Liver (tissue), 9 donors: ENCODE results near the gene CXCR6. TPM values are rescaled to one million over a fixed set of nuclear protein-coding genes. Genes with fewer than 3 reads are reported as not detected.

Source experiments
- DNase-seq: peaks from one replicate; pipeline ENCODE4 v3.0.0-alpha.2; 2017; ENCODE audit warnings: low spot score
- H3K27ac ChIP-seq, 2 donors: one replicate each; pipeline ENCODE4 v1.7.0; 2013; ENCODE audit warnings: inconsistent platforms in 2 of 2, low read length in 2 of 2, control low read depth in 1 of 2, low read depth in 1 of 2, mild to moderate bottlenecking in 1 of 2
- H3K27me3 ChIP-seq, 4 donors: one replicate each; pipeline versions ENCODE4 v1.6.1 to v1.7.0; 2013; ENCODE audit warnings: low read length in 3 of 4, inconsistent platforms in 1 of 4, mild to moderate bottlenecking in 1 of 4, moderate library complexity in 1 of 4; ENCODE audit not compliant: control insufficient read depth in 4 of 4, insufficient read depth in 4 of 4
- H3K36me3 ChIP-seq, 4 donors: one replicate each; pipeline versions ENCODE4 v1.6.1 to v1.7.0; 2013; ENCODE audit warnings: low read length in 3 of 4, mild to moderate bottlenecking in 3 of 4, low read depth in 1 of 4, moderate library complexity in 1 of 4; ENCODE audit not compliant: control insufficient read depth in 4 of 4, insufficient read depth in 3 of 4
- H3K4me1 ChIP-seq, 4 donors: one replicate each; pipeline versions ENCODE4 v1.6.1 to v1.7.0; 2013; ENCODE audit warnings: low read length in 3 of 4, mild to moderate bottlenecking in 3 of 4, moderate library complexity in 1 of 4; ENCODE audit not compliant: control insufficient read depth in 4 of 4, insufficient read depth in 4 of 4
- H3K4me3 ChIP-seq, 3 donors: one replicate each; pipeline versions ENCODE4 v1.6.1 to v1.7.0; 2013; ENCODE audit warnings: low read length in 3 of 3, control low read depth in 1 of 3, low read depth in 1 of 3, mild to moderate bottlenecking in 1 of 3
- H3K9ac ChIP-seq, 2 donors: one replicate each; pipeline ENCODE4 v1.7.0; 2013; ENCODE audit warnings: low read length in 2 of 2, mild to moderate bottlenecking in 2 of 2, moderate library complexity in 2 of 2, control low read depth in 1 of 2, low read depth in 1 of 2
- H3K9me3 ChIP-seq, 4 donors: one replicate each; pipeline versions ENCODE4 v1.6.1 to v1.7.0; 2013; ENCODE audit warnings: low read length in 3 of 4; ENCODE audit not compliant: control insufficient read depth in 4 of 4
- EGR1 ChIP-seq, 2 donors: IDR thresholded peaks; 2 replicates each; pipeline ENCODE4 v1.6.1; 2016 to 2018; ENCODE audit warnings: antibody characterized with exemption in 2 of 2, low read depth in 2 of 2
- FOXA1 ChIP-seq: IDR thresholded peaks from 2 replicates; pipeline ENCODE4 v1.6.1; 2016; ENCODE audit warnings: antibody characterized with exemption
- FOXA2 ChIP-seq: IDR thresholded peaks from 2 replicates; pipeline ENCODE4 v1.6.1; 2016; ENCODE audit warnings: antibody characterized with exemption
- GABPA ChIP-seq, 2 donors: IDR thresholded peaks in 1 of 2; conservative IDR thresholded peaks in 1 of 2; 2 replicates each; pipeline ENCODE4 v1.6.1; 2016; ENCODE audit warnings: antibody characterized with exemption in 2 of 2, mild to moderate bottlenecking in 1 of 2, moderate library complexity in 1 of 2
- HNF4A ChIP-seq, 2 donors: conservative IDR thresholded peaks; 2 replicates each; pipeline ENCODE4 v1.6.1; 2016; ENCODE audit warnings: antibody characterized with exemption in 2 of 2, mild to moderate bottlenecking in 2 of 2
- HNF4G ChIP-seq: IDR thresholded peaks from 2 replicates; pipeline ENCODE4 v1.6.1; 2016; ENCODE audit warnings: antibody characterized with exemption
- JUND ChIP-seq, 2 donors: IDR thresholded peaks; 2 replicates each; pipeline ENCODE4 v1.6.1; 2016; ENCODE audit warnings: antibody characterized with exemption in 2 of 2
- NR2F2 ChIP-seq: IDR thresholded peaks from 2 replicates; pipeline ENCODE4 v1.6.1; 2016; ENCODE audit warnings: antibody characterized with exemption
- RAD21 ChIP-seq, 2 donors: IDR thresholded peaks; 2 replicates each; pipeline ENCODE4 v1.6.1; 2016; ENCODE audit warnings: antibody characterized with exemption in 2 of 2, mild to moderate bottlenecking in 2 of 2
- RXRA ChIP-seq, 2 donors: IDR thresholded peaks; 2 replicates each; pipeline ENCODE4 v1.6.1; 2017 to 2018; ENCODE audit warnings: antibody characterized with exemption in 2 of 2, mild to moderate bottlenecking in 1 of 2
- SP1 ChIP-seq: IDR thresholded peaks from 2 replicates; pipeline ENCODE4 v1.6.1; 2018; ENCODE audit warnings: antibody characterized with exemption, mild to moderate bottlenecking
- TAF1 ChIP-seq: conservative IDR thresholded peaks from 2 replicates; pipeline ENCODE4 v1.6.1; 2016; ENCODE audit warnings: antibody characterized with exemption, mild to moderate bottlenecking
- YY1 ChIP-seq: IDR thresholded peaks from 2 replicates; pipeline ENCODE4 v1.6.1; 2016; ENCODE audit warnings: antibody characterized with exemption, mild to moderate bottlenecking
- WGBS: extraction: QIAGEN DNeasy Blood & Tissue Kit; methylation state at CpG from one replicate; pipeline ENCODE4 v1.1.7; 2013; 5-methylcytosine and 5-hydroxymethylcytosine counted together
- polyA plus RNA-seq, 2 donors: library from polyadenylated mRNA; stranded (reverse) in 1 of 2; unstranded in 1 of 2; fragments of 200-250 nt in 1 of 2; fragments of >200 nt in 1 of 2; fragmentation: Nextera tagmentation in 1 of 2; extraction: Ambion mirVana in 1 of 2; gene quantifications; one replicate each; pipeline versions ENCODE4 v1.2.1 to v1.2.3, GENCODE V29; 2013 to 2015
- total RNA-seq, 2 donors: library from RNA; depleted of rRNA; stranded (reverse); fragments of >200 nt; gene quantifications; one replicate each; pipeline ENCODE4 v1.2.3, GENCODE V29; 2014
- TF ChIP-seq, protein P1 (sequence below): IDR thresholded peaks from 2 replicates; pipeline ENCODE4 v1.6.1; 2016; ENCODE audit warnings: antibody characterized with exemption
- TF ChIP-seq, protein P2 (sequence below): IDR thresholded peaks from 2 replicates; pipeline ENCODE4 v1.6.1; 2016; ENCODE audit warnings: antibody characterized with exemption
- TF ChIP-seq, protein P3 (sequence below): IDR thresholded peaks from 2 replicates; pipeline ENCODE4 v1.6.1; 2016; ENCODE audit warnings: antibody characterized with exemption
- TF ChIP-seq, protein P4 (sequence below): IDR thresholded peaks from 2 replicates; pipeline ENCODE4 v1.6.1; 2016; ENCODE audit warnings: antibody characterized with exemption, mild to moderate bottlenecking
- donor health status: healthy.
- donor health status: healthy.
- donor health status: healthy.
- donor health status: healthy.
- donor health status: healthy.

CXCR6 gene
- total and polyA plus RNA-seq, 4 donors, result 0.60 to 2.9 (median 0.96) TPM

DNA sequence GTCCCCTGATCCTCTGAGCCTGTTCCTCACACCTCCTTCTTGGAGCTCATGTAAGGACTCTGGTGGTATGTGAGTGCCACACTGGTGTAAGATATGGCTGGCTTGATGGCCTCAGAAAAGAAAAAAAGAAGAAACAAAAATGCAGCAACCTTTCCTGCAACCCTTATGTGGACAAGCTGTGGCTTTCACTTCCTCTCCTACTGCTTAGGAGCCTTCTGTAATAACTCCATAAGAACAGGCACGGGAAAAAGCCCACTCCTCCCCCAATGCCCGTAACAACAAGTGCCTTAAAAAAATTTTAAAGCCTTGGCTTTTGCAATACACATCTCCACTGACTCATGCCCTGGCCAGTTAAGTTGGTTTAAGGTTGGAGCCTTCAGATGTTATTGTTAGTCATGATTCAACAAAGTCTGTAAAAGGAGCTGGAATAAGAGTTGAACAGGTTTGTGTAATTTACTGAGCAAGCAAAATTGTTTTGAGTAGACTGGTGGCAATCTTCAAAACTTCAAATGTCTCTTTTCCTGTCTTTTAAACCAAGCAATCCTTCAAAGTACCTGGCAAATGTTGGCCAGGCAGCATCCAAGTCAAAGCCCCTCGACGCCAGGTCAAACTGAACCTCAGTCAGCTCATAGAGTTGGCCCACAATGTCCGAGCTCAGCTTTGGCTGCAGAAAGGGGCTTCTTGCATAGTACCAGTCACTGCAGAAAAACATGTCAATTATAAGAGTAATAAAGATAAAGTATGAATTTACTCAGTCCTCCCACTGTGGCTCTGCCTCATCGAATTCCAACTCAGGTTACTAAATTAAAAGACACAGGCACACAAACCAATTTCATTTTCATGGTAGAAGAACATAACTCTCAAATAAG lies 29.5 kb downstream of the CXCR6 start:
- no peaks in the 10 kb centered on the region for H3K27me3 ChIP-seq
- H3K36me3 ChIP-seq, result peaks cover 6 to 76% (median 39%) of the 10 kb centered on the region in 4 donors
- TF ChIP-seq GABPA (IDR thresholded peaks at IDR 0.05 in 1 of 2, conservative IDR thresholded peaks at IDR 0.05 in 1 of 2) (no peak), FOXA2 (no peak), JUND (IDR thresholded peaks at IDR 0.05) (no peak), SP1 (no peak), NR2F2 (no peak), HNF4A (conservative IDR thresholded peaks at IDR 0.05) (no peak), FOXA1 (no peak), HNF4G (no peak), EGR1 (IDR thresholded peaks at IDR 0.05; ENCODE audit: low read depth in 2 of 2) (no peak), YY1 (no peak), TAF1 (no peak)
- TF ChIP-seq, protein P1, sequence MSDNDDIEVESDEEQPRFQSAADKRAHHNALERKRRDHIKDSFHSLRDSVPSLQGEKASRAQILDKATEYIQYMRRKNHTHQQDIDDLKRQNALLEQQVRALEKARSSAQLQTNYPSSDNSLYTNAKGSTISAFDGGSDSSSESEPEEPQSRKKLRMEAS, result no peak
- TF ChIP-seq, protein P2, sequence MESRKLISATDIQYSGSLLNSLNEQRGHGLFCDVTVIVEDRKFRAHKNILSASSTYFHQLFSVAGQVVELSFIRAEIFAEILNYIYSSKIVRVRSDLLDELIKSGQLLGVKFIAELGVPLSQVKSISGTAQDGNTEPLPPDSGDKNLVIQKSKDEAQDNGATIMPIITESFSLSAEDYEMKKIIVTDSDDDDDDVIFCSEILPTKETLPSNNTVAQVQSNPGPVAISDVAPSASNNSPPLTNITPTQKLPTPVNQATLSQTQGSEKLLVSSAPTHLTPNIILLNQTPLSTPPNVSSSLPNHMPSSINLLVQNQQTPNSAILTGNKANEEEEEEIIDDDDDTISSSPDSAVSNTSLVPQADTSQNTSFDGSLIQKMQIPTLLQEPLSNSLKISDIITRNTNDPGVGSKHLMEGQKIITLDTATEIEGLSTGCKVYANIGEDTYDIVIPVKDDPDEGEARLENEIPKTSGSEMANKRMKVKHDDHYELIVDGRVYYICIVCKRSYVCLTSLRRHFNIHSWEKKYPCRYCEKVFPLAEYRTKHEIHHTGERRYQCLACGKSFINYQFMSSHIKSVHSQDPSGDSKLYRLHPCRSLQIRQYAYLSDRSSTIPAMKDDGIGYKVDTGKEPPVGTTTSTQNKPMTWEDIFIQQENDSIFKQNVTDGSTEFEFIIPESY, result no peak
- TF ChIP-seq, protein P3, sequence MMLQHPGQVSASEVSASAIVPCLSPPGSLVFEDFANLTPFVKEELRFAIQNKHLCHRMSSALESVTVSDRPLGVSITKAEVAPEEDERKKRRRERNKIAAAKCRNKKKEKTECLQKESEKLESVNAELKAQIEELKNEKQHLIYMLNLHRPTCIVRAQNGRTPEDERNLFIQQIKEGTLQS, result no peak
- TF ChIP-seq, protein P4, sequence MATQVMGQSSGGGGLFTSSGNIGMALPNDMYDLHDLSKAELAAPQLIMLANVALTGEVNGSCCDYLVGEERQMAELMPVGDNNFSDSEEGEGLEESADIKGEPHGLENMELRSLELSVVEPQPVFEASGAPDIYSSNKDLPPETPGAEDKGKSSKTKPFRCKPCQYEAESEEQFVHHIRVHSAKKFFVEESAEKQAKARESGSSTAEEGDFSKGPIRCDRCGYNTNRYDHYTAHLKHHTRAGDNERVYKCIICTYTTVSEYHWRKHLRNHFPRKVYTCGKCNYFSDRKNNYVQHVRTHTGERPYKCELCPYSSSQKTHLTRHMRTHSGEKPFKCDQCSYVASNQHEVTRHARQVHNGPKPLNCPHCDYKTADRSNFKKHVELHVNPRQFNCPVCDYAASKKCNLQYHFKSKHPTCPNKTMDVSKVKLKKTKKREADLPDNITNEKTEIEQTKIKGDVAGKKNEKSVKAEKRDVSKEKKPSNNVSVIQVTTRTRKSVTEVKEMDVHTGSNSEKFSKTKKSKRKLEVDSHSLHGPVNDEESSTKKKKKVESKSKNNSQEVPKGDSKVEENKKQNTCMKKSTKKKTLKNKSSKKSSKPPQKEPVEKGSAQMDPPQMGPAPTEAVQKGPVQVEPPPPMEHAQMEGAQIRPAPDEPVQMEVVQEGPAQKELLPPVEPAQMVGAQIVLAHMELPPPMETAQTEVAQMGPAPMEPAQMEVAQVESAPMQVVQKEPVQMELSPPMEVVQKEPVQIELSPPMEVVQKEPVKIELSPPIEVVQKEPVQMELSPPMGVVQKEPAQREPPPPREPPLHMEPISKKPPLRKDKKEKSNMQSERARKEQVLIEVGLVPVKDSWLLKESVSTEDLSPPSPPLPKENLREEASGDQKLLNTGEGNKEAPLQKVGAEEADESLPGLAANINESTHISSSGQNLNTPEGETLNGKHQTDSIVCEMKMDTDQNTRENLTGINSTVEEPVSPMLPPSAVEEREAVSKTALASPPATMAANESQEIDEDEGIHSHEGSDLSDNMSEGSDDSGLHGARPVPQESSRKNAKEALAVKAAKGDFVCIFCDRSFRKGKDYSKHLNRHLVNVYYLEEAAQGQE, result no peak
- no peaks in the 10 kb centered on the region for H3K9me3 ChIP-seq
- H3K27ac ChIP-seq, result no peak overlapping the region
- no peak for DNase-seq
- no peaks in the 10 kb centered on the region for H3K4me1 ChIP-seq
- H3K4me3 ChIP-seq, result no peak overlapping the region
- whole genome bisulfite sequencing, result 90% methylated on average over 6 of the region's 6 CpGs
- H3K9ac ChIP-seq, result no peak overlapping the region

DNA sequence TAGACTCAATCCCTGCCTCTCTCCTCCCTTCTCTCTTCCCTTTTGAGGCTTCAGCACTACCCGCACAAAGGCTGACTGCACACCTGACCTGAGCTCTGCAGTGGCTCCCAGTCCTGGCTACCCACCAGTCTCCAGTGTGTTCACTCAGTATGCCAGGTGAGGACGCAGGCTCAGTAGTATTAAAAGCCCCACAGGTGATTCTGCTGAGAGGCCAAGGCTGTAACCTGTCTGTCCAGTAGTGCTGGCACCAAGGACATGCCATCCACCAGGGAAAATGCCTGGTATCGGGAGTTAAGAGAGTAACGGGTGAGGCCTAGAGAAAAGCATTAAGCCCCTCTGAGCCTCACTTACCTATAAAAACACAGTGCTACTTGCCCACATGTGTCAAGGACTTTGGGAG lies 31.4 kb downstream of the CXCR6 start:
- Histone ChIP-seq H3K27me3 (no peaks in the 10 kb centered on the region), H3K27ac (no peak overlapping the region), H3K4me3 (no peak overlapping the region), H3K9ac (no peak overlapping the region), H3K4me1 (no peaks in the 10 kb centered on the region), H3K36me3 (peaks cover 2 to 72% (median 31%) of the 10 kb centered on the region in 4 donors), H3K9me3 (no peaks in the 10 kb centered on the region)
- DNase-seq, result no peak
- WGBS, result 92% methylated on average over 4 of the region's 4 CpGs
- TF ChIP-seq GABPA (IDR thresholded peaks at IDR 0.05 in 1 of 2, conservative IDR thresholded peaks at IDR 0.05 in 1 of 2) (no peak), SP1 (no peak), FOXA2 (no peak), NR2F2 (no peak), TAF1 (no peak), YY1 (no peak), FOXA1 (no peak), RXRA (IDR thresholded peaks at IDR 0.05) (no peak), RAD21 (IDR thresholded peaks at IDR 0.05) (no peak), HNF4G (no peak), EGR1 (IDR thresholded peaks at IDR 0.05; ENCODE audit: low read depth in 2 of 2) (no peak), JUND (IDR thresholded peaks at IDR 0.05) (no peak)
- TF ChIP-seq, protein P2, result no peak
- TF ChIP-seq, protein P4, result no peak
- TF ChIP-seq, protein P1, result no peak
- TF ChIP-seq, protein P3, result no peak
